Inflammatory macrophage treated with lipopolysaccharide for 4 hours (primary cell): Measurements from ENCODE around the gene RAB33B.
"Not testable (repeated sequence)": the region's sequence is repeated elsewhere in the genome, so short reads cannot be mapped to it uniquely, and the experiment has no call there.

ENCODE experiments used
- DNase-seq: peaks from one replicate; pipeline ENCODE4 v3.0.0-alpha.2; 2020

RAB33B gene

DNA sequence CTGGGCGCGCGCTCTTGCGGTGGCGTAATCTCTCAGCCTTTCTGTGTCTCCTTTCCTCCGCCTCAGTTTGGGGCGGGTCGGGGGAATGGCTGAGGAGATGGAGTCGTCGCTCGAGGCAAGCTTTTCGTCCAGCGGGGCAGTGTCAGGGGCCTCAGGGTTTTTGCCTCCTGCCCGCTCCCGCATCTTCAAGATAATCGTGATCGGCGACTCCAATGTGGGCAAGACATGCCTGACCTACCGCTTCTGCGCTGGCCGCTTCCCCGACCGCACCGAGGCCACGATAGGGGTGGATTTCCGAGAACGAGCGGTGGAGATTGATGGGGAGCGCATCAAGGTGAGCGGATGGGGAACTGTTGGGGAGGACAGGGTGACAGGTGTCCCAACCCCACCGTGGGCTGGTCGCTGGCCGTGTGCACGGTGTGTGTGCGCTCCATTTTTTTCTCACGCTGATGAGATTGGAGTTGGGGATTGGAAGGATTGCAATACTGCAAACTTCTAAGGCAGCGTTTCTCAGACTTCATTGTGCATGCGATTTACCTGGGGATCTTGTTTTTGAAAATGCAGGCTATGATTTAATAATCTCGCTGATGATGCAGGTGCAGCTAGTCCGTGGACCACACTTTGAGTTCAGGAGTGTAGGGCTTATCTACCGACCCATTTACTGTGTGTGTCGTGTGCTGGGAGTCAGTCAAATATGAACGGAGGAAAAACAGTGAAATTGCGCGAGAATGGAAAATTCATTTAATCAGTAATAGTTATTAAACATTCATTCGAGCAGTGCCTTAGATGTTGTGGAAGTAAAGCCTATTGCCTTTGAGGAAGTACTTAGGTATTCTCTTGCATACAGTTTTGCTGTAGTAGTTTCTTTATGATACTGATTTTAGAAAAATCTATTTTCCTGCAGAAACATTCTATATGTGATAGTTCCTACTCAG lies at the start of gene RAB33B:
TSS of gene RAB33B (plus strand) at position 11 of the 935 bp plus-strand sequence. CDS start at position 86, 75 bp downstream.
- DNase-seq: peak; percentile 24

DNA sequence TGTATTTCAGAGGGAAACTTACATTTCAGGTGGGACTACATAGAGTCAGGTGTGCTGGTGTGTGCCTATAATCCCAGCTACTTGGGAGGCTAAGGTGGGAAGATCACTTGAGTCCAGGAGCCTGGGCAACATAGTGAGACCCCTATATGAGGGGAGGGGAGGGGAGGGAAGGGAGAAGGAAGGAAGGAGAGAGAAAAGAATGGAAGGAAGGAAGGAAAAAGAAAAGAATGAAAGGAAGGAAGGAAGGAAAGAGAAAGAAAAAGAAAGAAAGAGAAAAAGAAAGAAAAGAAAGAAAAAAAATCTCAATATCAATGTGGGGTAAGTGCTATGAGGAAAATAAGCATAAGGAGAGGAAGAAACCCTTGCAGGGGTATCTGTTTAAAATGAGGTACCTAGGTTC lies 43.6 kb upstream of the RAB33B start:
- no peak for DNase-seq

DNA sequence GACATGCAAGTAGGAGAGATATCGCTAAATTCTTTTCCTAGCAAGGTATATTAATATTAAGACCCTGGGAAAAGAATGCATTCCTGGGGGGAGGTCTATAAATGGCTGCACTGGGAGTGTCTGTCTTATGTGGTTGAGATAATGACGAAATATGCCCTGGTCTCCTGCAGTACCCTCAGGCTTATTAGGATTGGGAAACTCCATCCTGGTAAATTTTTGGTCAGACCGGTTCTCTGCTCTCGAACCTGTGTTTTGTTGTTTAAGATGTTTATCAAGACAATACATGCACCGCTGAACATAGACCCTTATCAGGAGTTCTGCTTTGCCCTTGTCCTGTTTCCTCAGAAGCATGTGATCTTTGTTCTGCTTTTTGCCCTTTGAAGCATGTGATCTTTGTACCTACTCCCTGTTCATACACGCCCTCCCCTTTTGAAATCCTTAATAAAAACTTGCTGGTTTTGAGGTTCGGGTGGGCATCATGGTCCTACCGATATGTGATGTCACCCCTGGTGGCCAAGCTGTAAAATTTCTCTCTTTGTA lies 39.2 kb upstream of the RAB33B start:
- DNase-seq: not testable (repeated sequence)

DNA sequence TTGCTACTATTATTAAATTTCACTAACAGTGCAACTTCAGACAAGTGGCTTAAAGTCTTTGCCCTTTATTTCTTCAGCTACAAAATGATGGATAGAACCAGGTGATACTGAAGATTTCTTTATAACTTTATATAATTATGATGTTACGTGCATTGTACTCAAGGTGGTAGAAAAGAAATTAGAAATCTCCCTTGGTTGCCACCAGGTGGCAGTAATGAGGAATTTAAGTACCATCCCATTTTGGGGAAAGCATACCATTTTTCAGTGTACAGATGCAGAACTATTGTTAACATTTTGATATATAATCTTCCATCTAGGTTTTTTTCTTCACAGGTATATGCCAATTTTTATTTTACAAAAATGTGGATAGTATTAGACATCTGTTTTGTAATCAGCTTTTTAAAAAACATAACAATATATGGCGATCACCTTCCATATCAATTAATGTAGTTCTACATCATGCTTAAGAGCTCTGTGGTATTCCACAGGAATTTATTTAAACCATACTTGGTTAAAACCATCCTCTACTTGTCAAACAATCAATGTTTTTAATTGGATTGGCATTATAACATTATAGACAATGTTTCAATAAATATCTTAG lies 37.7 kb upstream of the RAB33B start:
- peak; percentile 46 for DNase-seq

DNA sequence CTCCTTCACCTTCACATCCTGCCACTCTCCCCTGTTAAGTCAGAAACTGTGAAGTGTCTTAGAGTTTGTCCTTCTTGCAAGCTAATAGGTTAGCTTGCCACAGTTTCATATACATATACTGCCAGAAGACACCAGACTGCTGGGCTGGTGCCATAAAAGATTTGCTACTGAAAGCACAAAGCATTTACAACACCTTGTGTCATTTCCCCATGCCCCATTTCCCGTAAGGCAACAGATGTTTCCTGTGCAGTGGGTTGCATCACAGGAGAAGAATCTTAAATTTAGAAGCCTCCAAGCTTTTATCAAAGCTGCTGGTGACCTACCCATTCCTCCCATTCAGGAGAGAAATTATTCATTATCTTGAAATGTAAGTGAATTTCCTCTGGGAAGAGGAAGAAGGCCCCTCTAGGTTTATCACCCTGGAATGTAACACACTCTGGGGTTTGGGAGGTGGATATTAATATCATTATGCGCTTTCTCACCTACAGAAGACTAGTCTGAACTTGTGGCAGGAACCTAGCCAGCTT lies 34.5 kb upstream of the RAB33B start:
- DNase-seq: peak; percentile 62

DNA sequence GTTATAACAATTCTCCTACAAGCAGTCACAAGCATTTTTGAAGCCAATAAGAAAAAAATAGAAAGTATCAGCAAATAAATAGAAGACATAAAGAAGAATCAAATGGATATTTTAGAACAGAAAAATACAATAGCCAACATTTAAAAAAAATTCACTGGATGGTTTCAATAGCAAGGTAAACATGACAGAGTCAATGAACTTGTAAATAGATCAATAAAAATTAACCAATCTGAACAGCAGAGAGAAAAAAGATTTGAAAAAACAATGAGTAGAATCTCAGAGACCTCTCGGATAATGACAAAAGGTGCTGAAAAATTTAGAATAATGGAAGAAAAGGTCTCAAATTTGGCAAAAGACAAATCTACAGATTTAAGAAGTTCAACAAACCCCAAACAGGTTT lies 33.3 kb upstream of the RAB33B start:
- DNase-seq: no peak

DNA sequence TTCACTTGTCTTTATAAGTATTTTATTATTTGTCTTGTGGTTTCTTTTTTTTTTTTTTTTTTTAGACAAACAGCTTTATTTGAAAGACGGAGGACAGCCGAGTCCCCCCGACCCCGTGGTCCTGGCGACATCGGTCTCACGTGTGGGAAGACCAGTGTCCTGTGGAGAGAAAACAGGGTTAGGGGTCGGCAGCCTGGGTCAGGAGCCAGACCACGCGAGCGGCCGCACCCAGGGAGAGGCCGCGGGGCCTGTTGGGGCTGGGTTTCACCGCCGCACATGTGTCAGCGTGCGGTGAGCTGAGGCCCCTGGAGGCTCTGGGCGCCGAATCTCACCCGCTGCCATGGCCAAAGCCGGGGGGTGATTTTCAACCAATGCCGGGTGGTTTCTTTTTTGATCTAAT lies 17.8 kb upstream of the RAB33B start:
- DNase-seq: no peak

DNA sequence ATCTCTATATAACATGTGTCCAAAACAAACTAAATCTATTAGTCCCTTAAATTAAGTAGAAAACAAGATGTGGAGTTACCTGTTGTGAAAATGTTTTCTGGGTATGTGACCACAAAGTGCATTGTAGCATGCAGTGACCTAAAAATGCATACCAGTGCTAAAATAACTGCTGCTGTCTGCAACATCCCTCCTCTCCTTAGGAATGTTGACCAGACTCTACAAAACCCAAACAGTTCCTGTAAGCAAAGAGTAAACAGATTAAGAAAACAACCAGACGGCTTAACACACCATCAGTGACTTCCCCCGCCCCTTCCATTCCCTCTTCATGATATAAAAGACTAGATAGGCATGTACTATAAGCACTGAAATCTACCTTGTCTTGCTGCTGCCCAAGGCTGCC lies 15.8 kb upstream of the RAB33B start:
- no peak for DNase-seq

DNA sequence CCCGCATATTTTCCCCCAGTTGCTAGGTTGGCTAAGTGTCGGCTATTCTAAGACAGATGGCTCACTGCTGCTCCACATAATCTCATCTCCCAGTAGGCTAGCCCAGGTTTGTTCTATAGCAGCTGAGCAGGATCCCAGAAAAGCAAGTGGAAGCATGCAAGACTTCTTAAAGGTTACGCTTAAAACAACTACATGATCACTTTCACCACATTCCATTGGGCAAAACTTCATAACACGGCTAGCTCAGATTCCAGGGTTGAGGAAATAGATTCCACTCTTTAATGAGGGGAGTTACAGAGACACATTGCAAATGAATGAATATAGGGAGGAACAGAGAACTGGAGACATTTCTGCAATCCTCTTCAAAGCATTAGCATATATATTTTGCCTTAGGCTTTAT lies 12.9 kb upstream of the RAB33B start:
- DNase-seq: no peak

DNA sequence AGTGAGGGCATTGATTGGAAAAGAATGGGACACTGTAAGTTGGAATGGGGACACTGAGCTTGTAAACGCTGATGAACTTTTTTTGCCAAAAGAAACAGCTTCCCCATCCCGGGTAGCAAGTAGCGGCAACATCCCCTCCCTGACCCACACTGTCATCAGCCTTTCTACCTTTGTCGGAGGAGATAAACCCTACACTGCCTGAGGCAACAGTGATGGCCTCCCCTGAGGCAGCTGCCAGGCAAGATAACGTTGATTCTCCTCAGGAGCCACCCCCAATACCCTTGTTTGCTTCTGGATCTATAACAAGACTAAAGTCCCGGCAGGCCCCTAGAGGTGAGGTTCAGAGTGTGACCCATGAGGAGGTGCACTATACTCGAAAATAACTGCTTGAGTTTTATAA lies 10.3 kb upstream of the RAB33B start:
- DNase-seq: no peak

DNA sequence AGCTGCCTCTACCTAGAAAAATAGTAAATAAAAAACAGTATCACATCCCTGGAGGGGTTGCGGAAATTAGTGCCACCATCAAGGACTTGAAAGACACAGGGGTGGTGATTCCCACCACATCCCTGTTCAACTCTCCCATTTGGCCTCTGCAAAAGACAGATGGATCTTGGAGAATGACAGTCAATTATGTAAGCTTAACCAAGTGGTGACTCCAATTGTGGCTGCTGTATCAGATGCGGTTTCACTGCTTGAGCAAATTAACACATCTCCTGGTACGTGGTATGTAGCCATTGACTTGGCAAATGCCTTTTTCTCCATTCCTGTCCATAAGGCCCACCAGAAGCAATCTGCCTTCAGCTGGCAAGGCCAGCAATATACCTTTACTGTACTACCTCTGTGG lies 9.0 kb upstream of the RAB33B start:
- not testable (repeated sequence) for DNase-seq

DNA sequence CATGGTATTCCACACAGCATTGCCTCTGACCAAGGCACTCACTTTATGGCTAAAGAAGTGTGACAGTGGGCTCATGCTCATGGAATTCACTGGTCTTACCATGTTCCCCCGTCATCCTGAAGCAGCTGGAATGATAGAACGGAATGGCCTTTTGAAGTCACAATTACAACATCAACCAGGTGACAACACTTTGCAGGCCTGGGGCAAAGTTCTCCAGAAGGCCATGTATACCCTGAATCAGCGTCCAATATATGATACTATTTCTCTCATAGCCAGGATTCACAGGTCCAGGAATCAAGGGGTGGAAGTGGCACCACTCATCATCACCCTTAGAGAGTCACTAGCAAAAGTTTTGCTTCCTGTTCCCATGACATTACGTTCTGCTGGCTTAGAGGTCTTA lies 6.8 kb upstream of the RAB33B start:
- not testable (repeated sequence) for DNase-seq

DNA sequence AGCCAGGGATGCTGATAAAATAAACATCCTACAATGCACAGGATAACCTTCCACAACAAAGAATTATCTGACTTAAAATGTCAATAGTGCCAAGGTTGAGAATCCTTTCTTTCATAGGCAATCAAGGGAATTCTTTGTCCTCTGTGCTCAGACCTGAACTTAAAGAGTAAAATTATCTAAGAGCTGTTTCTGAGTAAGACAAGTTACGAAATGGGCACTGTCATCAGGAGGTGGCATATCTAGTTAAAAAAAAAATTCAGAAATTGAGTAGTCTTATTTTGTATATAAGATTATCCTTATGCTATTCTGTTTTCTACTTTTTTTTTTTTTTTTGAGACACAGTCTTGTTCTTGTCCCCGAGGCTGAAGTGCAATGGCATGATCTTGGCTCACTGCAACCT lies 3.3 kb upstream of the RAB33B start:
- DNase-seq: no peak

DNA sequence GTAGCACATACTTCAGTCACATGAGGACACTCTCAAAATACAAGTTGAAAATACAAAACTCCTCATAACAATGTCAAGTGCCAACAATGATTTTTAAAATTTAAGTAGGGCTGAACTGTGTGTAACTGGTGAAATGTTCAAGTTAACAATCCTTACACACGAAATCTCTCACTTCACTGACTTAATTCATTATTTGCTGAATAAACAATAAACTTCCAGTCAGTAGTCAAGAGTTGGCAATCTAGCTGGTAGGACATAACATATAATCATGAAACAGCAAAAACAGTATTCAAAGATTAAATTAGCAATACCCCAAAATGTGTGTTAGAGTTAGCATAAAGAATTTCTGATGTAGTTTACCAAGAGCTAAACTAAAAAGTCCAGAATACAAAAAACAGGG lies 1.9 kb upstream of the RAB33B start:
- DNase-seq: no peak

DNA sequence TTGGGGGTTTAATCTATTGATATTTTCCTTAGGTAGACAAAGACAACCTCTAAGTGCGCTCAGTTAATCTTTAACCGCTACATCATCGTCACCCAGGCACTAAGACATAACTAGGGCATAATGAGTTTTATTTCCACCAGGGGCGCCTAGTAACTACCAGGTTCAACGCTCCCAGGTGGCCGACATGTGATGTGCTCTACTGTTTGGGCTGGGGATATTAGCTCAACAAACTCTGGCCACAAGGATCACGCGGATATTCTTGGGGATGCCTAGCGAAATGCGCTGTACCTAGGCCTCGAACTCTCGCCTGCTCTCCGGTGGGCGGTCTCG lies 915 bp upstream of the RAB33B start:
- no peak for DNase-seq

DNA sequence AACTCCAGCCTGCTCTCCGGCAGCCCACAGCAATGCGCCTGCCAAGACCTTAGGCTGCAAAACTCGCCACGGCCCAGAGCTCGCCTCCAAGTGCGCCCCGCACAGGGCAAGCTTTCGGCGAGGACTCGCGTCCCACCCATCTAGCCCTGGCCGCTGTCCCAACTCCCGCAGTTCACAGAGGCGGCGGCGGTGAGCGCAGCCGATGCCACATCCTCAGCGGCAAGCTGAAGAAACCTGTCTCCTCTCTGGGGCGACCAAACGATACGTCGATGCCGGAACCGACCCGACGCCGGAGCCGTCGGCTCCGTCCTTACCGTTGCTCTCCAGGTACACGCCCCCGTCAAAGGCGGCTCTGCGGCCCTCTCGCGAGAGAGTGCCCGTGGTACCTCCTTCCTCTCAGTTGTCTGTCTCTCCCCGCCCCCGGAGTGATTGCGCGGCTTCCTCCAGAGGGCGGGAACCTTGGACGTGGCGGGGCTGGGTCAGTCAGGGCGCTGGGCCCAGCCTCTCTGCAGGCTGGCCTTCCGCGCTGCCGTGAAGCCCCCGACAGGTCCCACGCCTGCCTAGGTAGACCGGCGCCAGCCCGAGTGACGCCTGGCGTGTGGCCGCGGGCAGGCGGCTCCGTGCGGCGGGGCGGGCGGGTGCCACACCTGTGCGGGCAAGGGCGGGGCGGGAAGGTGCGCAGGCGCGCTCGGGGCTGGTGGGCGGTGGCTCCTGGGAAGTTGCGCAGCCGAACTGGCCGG lies 380 bp upstream of the RAB33B start:
- peak; percentile 99 for DNase-seq

DNA sequence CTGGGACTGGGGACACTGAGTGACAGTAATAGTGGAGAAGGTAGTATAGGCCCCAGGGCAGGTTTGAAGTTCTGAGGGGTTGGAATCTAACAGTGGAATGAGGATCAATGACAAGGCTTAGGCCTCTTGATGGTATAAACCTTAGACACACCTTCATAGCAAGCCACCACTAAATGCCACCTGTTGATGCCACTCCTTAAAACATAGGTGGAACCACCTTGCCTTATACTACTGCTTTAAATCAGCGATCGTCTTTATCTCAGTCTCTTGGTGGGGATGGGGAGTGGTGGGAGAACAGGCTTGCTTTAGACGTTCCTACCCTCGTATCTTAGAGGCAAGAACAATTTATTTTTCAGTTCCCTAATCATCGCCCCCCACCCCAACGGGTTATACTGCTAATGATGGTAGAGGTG lies 1.2 kb downstream of the RAB33B start:
- DNase-seq: no peak

DNA sequence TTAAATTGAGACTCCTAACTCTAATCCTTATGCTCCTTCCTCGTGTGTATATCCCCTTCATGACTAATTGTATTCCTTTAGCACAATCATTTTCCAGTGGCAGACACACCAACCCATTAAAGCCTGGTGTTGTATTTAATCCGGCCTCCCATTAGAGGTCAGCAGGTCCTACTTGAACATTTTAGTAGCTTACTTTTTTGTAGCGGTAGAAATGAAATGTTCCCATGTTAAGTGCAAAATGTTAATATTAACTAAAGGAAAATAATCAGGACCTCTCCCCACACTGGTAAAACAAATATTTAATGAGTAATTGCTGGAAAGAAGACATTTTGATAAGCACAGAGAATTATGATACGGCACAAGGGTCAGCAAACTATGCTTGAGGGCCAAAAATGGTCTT lies 3.4 kb downstream of the RAB33B start:
- DNase-seq: no peak

DNA sequence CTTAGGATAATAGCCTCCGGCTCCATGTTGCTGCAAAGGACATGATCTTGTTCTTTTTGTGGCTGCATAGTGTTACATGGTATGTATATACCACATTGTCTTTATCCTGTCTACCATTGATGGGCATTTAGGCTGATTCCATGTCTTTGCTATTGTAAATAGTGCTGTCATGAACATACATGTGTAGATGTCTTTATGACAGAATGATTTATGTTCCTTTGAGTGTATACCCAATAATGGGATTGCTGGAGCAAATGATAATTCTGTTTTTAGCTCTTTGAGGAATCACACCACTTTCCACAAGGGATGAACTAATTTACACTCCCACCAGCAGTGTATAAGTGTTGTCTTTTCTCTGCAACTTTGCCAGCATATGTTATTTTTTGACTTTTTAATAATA lies 4.6 kb downstream of the RAB33B start:
- no peak for DNase-seq

DNA sequence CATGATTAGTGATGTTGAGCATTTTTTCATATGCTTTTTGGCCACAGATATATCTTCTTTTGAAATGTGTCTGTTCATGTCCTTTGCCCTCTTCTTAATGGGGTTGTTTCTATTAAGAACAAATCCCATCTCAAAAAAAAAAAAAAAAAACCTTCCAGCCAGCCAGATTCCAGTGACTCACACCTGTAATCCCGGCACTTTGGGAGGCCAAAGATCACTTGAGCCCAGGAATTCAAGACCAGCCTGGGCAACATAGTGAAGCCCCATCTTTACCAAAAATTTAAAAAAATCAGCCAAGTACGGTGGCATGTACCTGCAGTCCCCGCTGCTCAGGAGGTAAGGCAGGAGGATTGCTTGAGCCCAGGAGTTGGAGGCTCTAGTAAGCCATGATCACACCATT lies 5.1 kb downstream of the RAB33B start:
- DNase-seq: no peak

DNA sequence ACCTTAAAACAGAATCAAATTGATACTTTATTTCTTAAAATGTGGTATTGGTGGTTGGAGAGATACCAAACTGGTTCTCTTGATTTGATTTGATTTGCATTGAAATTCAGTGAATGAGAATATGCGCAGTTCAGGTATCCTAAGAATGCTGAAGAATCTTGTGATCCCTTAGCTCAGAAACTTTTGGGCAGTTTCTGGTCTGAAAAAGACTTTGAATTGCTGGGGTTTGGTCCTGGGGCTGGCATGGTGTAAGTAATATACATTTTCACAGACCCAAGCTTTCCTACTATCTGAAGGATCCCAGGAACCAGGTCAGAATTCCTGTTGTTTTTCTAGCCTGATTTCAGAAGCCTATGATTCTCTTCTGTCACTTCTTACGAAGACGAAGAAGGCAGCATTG lies 6.6 kb downstream of the RAB33B start:
- no peak for DNase-seq

DNA sequence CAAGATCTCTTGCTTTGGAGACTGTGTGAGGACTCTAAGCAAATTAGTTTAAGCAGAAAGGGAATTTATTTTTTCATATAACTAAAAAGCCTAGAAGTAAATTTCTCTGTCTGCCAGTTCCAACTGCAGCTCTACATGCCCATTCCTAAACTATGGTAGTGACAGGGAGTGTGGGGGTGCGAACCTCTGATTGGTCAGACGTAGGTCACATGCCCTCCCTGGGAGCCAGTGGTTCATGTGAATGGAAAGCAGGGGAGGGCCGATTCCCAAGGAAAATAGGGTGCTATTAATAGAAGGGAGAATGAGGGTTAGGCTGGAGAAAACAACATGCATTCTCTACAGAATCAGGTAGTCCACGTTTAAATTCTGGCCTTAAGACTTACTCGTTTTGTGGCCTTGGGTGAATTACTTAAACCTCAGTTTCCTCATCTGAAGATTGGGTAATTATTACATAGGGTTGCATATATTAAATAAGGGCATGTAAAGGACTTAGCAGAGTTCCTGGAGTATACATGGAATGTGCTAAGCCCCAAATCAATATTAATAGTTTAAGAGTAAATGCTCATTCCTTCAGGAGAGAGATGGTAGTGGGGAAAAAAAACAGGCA lies 7.2 kb downstream of the RAB33B start:
- DNase-seq: peak; percentile 34

DNA sequence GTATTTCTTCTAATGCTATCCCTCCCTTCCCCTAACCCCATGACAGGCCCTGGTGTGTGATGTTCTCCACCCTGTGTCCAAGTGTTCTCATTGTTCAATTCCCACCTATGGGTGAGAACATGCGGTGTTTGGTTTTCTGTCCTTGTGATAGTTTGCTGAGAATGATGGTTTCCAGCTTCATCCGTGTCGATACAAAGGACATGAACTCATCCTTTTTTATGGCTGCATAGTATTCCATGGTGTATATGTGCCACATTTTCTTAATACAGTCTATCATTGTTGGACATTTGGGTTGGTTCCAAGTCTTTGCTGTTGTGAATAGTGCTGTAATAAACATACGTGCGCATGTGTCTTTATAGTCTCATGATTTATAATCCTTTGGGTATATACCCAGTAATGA lies 10.6 kb downstream of the RAB33B start:
- DNase-seq: not testable (repeated sequence)
